ENCODE results near the gene TUBB2B.
A peak's percentile ranks its signal among the peaks of the same experiment; 100 is the strongest.

Gene TUBB2B

DNA sequence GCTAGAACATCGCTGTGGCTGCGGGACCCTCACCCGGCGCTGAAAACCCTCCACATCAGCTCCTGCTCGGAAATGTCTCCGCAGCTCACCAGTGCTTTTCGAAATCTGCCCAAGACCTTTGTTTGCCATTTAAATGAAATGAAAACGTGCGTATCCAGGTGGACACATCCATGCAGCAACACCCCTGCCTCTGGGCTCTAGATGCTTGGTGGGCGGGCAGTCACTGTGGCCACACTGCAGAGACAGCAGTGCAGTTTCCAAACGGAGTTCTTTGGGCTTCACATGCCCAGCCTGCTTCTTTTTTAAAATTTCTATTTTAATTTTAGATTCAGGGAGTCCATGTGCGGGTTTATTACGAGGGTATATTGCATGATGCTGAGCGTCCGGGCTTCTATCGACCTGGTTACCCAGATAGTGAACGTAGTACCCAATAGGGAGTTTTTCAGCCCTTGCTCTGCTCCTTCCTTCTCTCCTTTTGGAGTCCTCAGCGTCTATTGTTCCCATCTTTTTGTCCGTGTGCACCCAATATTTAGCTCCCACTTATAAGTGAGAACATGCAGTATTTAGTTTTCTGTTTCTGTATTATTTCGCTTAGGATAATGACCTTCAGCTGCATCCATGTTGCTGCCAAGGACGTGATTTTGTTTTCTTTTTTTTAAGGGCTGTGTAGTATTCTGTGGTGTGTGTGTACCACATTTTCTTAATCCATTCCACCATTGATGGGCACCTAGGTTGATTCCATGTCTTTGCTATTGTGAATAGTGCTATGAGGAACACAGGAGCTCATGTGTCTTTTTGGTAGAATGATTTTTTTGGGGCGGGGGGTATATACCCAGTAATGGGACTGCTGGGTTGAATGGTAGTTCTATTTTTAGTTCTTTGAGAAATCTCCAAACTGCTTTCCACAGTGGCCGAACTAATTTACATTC is 4.8 kb upstream of the TUBB2B start:
- no peak for DNase-seq (ENCODE audit: low spot score)

GRCh38 chr6:3231247-3232016 is 4.0 kb upstream of the TUBB2B start:
- peak; percentile 81 for DNase-seq (ENCODE audit: low spot score)

GRCh38 chr6:3230900-3231246 is 3.4 kb upstream of the TUBB2B start:
- no peak for DNase-seq (ENCODE audit: low spot score)

GRCh38 chr6:3230256-3230882 is 2.9 kb upstream of the TUBB2B start:
- DNase-seq (ENCODE audit: low spot score): no peak

DNA sequence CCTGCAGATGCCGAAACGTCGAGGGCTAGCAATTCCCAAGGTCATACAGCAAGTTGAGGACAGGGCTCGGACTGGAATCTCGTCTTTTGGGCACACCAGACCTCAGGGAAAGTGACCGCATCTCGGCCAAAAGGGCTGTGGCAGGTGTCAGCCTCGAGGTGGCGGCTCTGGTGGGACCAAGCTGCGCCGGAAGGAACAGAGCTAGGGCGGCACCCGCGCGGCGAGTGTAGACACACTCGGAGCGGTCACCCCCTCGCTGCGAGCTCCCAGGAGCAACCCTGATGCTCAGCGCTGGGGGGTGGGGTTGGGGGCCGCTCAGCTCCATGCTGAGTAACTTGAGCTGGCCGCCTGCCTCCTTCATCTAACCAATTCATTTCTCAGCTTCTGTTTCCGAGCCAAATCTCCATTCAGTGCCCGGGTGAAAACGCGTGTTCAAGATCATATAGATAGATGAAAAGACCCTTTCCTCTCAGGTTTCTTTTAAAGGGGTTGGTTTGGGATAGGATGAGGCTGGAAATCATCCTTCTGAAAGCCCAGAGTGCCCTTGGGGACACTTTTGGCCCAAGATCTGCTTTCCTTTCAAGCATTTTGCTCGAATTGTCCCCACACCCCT is 2.2 kb upstream of the TUBB2B start:
- DNase-seq (ENCODE audit: low spot score): peak; percentile 72

- no peak for DNase-seq (ENCODE audit: low spot score)
These were observed 1.5 kb upstream of the TUBB2B start for GRCh38 chr6:3228771-3229565.

GRCh38 chr6:3228046-3228671 is 706 bp upstream of the TUBB2B start:
- no peak for DNase-seq (ENCODE audit: low spot score)

DNA sequence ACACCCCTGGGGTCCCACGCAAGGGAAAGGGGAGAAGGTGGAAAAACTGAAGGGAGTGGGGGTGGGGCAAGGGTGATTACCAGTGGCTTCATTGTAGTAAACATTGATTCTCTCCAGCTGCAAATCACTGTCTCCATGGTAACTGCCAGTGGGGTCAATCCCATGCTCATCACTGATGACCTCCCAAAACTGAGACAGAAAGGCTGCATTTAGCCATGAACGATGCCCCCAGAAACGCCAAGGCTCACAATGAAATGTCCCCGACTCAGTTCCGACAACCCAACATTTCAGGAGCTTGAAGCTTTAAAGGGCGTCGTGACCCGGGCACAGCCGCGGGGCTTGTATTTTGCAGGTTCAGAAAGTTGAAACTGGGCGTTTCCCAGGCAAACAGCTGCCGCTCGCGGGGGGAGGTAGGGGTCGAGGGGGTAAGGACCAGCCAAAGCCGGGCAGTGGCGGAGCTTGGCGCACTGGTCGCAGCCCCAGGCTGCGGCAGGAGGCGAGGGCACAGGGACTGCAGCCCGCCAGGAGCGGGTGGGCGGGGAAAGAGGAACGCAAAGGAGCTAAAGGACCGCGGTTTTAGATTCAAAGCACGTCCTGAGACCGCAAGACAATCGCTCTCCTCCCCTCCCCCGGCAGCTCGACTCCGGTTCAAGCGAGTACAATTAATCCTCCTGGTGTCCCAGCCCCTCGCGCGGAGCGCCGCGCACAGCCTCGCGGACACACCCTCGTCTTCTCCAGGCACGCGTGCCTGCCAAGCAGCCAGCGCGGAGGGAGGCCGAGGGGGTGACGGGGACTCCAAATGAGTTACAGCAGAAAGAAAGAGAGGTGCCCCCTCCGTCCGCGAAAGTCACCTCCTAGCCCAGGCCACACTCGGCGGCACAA is 731 bp downstream of the TUBB2B start:
- peak; percentile 78 for DNase-seq (ENCODE audit: low spot score)

DNA sequence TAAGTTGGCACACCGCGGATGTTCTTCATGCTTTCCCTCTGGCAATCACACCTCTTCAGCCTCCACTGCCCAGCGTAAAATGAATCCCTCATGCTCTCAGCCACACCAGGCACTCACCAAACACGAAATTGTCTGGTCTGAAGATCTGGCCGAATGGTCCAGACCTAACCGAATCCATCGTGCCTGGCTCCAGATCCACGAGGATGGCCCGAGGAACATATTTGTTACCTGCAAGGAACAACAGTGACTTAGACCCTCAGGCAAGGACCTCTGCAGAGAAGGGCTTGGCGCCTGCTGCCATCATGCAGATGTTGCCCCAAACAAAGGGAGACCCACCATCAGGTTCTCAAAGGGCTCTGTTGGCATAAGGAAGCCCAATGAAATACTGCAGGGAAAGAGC is 1.4 kb downstream of the TUBB2B start:
- no peak for DNase-seq (ENCODE audit: low spot score)

DNA sequence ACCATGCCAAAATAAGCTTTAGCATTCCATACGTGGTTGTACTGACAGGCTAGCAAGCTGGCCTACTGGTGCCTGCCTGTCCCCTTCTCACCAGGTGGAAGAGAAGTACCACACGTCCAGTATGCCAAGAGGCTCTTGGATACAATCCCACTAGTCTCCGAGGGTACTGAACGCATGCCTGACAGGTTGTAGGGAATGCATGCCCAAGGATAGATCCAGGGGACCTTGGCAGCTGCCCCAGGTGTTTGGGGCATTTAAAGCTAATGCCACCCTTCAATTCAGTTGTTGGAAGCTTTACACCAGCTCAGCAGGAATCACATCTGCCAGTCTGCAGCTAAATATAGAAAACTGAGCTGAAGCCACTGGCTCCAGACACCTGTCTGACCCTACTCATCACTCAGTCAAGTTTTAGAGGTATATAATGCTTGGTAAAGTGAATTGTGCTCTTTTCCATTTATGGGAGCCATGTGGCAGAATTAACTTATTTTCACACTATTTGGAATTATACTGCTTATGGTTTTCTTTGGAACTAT is 4.9 kb downstream of the TUBB2B start:
- DNase-seq (ENCODE audit: low spot score): no peak

DNA sequence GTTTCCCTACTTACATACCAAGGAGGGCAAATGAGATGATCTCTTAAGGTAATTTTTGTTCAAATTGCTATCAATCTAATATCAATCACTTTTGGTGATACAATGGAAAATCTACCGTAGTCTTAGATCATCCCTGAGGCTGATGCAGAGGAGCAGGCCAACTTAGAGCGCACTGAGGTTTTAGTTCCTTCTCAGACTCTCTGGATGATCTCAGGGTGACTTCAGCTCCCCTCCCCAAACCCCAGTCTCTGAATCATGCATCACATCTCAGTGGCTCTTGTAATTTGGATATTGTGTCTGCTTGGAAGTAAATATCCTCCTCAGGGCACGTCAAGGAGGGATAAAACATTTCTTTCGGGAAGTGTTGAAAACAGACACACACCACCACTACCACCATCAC is 5.9 kb downstream of the TUBB2B start:
- DNase-seq (ENCODE audit: low spot score): no peak

DNA sequence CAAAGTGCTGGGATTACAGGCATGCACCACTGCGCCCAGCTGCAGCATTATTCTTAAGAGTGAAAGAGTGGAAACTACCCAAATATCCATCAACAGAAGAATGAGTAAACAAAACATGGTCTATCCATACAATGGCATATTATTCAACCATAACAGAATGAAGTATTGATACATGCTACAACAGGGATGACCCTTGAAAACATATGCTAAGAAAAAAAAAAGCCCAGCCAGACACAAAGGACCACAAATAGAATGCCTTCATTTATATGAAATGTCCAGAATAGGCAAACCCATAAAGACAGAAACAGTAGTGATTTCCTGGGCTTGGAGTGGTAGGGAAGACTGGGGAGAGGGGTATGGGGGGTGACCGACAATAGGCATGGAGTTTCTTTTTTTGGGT is 7.1 kb downstream of the TUBB2B start:
- DNase-seq (ENCODE audit: low spot score): no peak

DNA sequence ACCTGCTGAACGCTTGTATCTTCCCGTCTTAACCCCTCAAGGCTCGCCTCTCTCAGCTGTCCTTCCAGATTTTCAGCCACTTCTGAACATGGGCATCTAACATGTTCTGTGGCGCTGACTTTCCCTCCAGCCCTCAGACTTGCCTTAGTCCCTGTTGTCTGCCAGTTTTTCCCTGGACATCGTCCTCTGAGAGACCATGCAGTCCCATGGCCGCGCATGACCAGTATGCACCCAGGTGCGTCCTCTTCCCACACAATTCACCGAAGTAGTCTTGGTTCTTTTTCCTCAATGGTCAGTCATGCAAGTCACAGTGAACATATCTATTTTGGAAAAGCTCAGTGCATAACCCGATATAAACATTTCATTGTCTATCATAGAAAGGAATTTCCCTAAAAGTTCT is 9.2 kb downstream of the TUBB2B start:
- no peak for DNase-seq (ENCODE audit: low spot score)

DNA sequence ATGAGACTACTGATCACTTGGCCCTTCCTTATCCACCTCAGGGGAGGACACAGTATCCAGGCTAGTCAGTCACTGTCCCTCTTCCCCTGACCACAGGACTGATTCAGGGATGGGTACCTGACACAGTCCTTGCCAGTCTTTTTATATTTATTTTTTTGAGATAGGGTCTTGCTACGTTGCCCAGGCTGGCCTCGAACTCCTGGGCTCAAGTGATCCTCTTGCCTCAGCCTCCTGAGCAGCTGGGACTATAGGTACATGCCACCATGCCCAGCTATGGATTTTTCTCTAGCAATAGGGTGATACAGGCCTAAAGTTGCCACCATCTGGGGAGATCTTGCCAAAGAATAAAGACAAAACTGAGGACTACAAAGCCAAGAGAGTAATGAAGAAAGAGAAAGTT is 10.2 kb downstream of the TUBB2B start:
- DNase-seq (ENCODE audit: low spot score): no peak

- no peak for DNase-seq (ENCODE audit: low spot score)
These were observed 12.6 kb downstream of the TUBB2B start for GRCh38 chr6:3214898-3215297.

DNA sequence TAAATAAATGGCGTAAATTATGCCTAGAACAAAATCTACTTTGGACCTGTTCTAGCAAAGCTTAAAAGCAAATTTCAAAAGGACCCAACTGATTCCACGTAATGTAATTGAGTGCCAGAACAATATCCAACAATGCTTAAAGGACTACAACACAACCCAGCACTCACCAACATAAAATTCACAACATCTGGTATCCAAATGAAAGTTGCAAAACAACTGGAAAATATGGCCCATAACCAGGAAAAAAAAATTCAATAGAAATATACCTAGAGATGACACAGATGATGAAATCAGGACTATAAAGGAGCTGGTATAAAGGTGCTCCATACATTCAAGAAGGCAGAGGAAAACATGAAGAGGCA is 14.1 kb downstream of the TUBB2B start:
- DNase-seq (ENCODE audit: low spot score): no peak

DNA sequence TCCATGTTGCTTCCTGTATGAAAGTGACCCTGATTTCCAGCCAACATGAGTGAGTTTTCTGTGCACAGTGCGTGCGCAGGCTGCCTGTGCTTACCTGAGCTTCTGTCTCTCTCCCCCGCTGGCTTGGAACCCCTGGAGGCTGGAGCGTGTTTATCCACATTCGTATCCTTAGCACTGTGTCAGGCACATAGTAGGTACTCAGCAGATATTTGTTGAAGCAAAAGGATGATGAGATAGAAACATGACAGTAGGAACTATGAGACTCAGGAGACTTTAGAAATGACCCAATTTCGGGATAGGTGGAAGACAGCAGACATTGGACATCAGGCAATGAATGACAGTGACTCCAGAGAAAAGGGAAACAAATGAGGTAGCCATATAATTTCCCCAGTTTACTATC is 15.2 kb downstream of the TUBB2B start:
- DNase-seq (ENCODE audit: low spot score): no peak

DNA sequence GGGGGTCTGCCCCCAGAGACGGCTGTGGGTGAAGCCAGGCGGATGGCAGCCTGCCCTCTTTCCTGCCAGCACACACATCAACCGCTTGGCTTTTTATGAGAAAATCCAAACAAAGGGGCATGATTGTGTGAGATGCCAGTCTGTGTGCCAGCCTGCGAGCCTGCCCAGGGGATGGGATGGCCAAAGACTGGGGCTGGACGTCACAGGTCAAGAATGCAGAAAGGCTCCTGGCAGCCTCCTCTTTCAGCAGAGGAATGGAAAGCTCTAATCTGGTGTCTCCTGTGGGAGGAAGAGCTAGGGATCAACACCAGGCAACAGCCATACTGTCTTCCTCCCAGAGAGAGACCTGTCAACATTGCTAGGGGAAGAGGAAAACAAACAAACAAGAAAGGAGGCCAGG is 15.8 kb downstream of the TUBB2B start:
- no peak for DNase-seq (ENCODE audit: low spot score)

DNA sequence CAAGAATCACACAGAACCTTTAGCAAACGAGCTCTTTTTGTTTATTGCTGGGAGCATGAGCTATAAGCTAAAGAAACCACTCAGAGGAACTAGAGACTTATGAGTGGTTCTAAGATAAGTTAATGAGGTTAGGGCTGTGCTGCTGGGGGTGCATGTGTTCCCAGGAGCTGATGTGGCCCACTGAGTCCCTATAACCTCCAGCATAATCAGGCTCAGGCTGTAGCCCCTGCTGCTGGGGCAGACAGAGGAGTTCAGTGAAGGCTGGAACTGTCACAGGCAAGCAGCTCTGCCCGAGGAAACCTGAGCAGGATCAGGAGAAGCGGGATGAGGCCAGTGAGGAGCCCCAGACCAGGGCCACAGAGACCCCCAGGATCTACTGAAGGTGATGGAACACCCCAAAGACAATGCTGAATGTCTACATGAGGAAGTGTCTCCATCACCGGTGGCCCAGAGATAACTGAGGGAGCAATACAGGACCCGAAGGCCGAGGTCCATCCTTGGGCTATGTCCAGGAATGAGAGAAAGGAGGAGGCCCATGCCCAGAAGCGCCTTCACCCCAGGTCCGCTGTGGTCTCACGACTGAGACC is 17.3 kb downstream of the TUBB2B start:
- no peak for DNase-seq (ENCODE audit: low spot score)

All from left forelimb (tissue), 1 donor.